Uterus (tissue), 4 donors: ENCODE measurements around the gene MUC13. TPM values are rescaled to one million over a fixed set of nuclear protein-coding genes. Genes with fewer than 3 reads are reported as not detected.
"Not testable (repeated sequence)": the region's sequence is repeated elsewhere in the genome, so short reads cannot be mapped to it uniquely, and the experiment has no call there.

Experiments
- DNase-seq, 2 donors: peaks; one replicate each; pipeline ENCODE4 v3.0.0-alpha.2; 2019 to 2020
- H3K27ac ChIP-seq, 2 donors: fragments of 200-600 bp; sonication (generic); 1 replicate in 1 of 2; 2 replicates in 1 of 2; pipeline ENCODE4 v1.5.1; 2016 to 2018
- H3K27me3 ChIP-seq, 2 donors: fragments of 200-600 bp; sonication (generic); one replicate each; pipeline ENCODE4 v1.5.1; 2018 to 2019; ENCODE audit warnings: control low read depth in 1 of 2
- H3K36me3 ChIP-seq, 2 donors: fragments of 200-600 bp; sonication (generic); one replicate each; pipeline ENCODE4 v1.5.1; 2019; ENCODE audit warnings: control low read depth in 1 of 2
- H3K4me1 ChIP-seq, 2 donors: fragments of 200-600 bp; sonication (generic); one replicate each; pipeline ENCODE4 v1.5.1; 2018 to 2019; ENCODE audit warnings: control low read depth in 1 of 2
- H3K4me3 ChIP-seq, 2 donors: fragments of 200-600 bp; sonication (generic); 1 replicate in 1 of 2; 2 replicates in 1 of 2; pipeline ENCODE4 v1.5.1; 2018 to 2019; ENCODE audit warnings: mild to moderate bottlenecking in 1 of 2
- H3K9me3 ChIP-seq, 2 donors: fragments of 200-600 bp; sonication (generic); one replicate each; pipeline ENCODE4 v1.5.1; 2019; ENCODE audit warnings: control low read depth in 1 of 2
- CTCF ChIP-seq, 4 experiments: fragments of 200-600 bp in 2 of 4; fragments of 450-650 bp in 2 of 4; sonication (generic) in 2 of 4; IDR thresholded peaks; one replicate each; pipeline ENCODE4 v1.5.1; 2016 to 2019; ENCODE audit warnings: antibody characterized with exemption in 4 of 4, mild to moderate bottlenecking in 2 of 4, moderate library complexity in 1 of 4
- POLR2A ChIP-seq, 2 donors: fragments of 450-650 bp; IDR thresholded peaks; one replicate each; pipeline ENCODE4 v1.6.1; 2016; ENCODE audit warnings: antibody characterized with exemption in 2 of 2, mild to moderate bottlenecking in 1 of 2, moderate library complexity in 1 of 2
- intact Hi-C: fragments of 100-400 bp; cut with DNase I; formaldehyde crosslinking; loops from one replicate; pipeline ENCODE4 v1.15.1; 2023; ENCODE audit warnings: low total_unique reads
- total RNA-seq, 4 donors: library from RNA; depleted of rRNA in 3 of 4; stranded (reverse); fragments of >200 nt in 3 of 4; gene quantifications; one replicate each; pipeline versions ENCODE4 v1.1.0 to v1.2.4, GENCODE V29; 2014 to 2023
- donor health status: DM: yes; HTN: yes; CAD: no.

The MUC13 gene
- total RNA-seq, 4 donors from 2014 or later, result 0.51 TPM; not detected in 3

GRCh38 chr3:124962403-124962940 is 27.9 kb upstream of the MUC13 start:
- TF ChIP-seq CTCF (IDR thresholded peaks at IDR 0.05) (no peak), POLR2A (IDR thresholded peaks at IDR 0.05) (no peak)
- intact Hi-C loops, result no loop called here

GRCh38 chr3:124960698-124961097 is 26.1 kb upstream of the MUC13 start:
- Histone ChIP-seq H3K4me1 (no peaks in the 10 kb centered on the region), H3K27me3 (no peaks in the 10 kb centered on the region), H3K9me3 (no peaks in the 10 kb centered on the region), H3K36me3 (no peaks in the 10 kb centered on the region), H3K27ac (no peak overlapping the region), H3K4me3 (no peak overlapping the region)
- no peak for DNase-seq
- intact Hi-C loops, result no loop called here
- TF ChIP-seq CTCF (IDR thresholded peaks at IDR 0.05) (no peak), POLR2A (IDR thresholded peaks at IDR 0.05) (no peak)

More at GRCh38 chr3:124962403-124962940, 27.9 kb upstream of the MUC13 start:
- no peak for DNase-seq
- H3K36me3 ChIP-seq, result no peaks in the 10 kb centered on the region
- H3K4me1 ChIP-seq, result no peaks in the 10 kb centered on the region
- no peaks in the 10 kb centered on the region for H3K9me3 ChIP-seq
- no peak overlapping the region for H3K27ac ChIP-seq
- H3K4me3 ChIP-seq, result no peak overlapping the region
- H3K27me3 ChIP-seq, result no peaks in the 10 kb centered on the region

GRCh38 chr3:124960105-124960504 is 25.6 kb upstream of the MUC13 start:
- H3K9me3 ChIP-seq, result no peaks in the 10 kb centered on the region
- no peak overlapping the region for H3K27ac ChIP-seq
- intact Hi-C loops, result no loop called here

GRCh38 chr3:124957951-124958350 is 23.4 kb upstream of the MUC13 start:
- intact Hi-C loops, H3K4me1 ChIP-seq, H3K36me3 ChIP-seq, H3K27me3 ChIP-seq, DNase-seq, H3K27ac ChIP-seq, H3K4me3 ChIP-seq, H3K9me3 ChIP-seq: not testable (repeated sequence)

More at GRCh38 chr3:124960105-124960504, 25.6 kb upstream of the MUC13 start:
- no peaks in the 10 kb centered on the region for H3K36me3 ChIP-seq
- no peak overlapping the region for H3K4me3 ChIP-seq
- TF ChIP-seq CTCF (IDR thresholded peaks at IDR 0.05) (no peak), POLR2A (IDR thresholded peaks at IDR 0.05) (no peak)
- no peaks in the 10 kb centered on the region for H3K4me1 ChIP-seq
- H3K27me3 ChIP-seq, result no peaks in the 10 kb centered on the region
- no peak for DNase-seq

- no peaks in the 10 kb centered on the region for H3K4me1 ChIP-seq
- intact Hi-C loops, result no loop called here
- H3K4me3 ChIP-seq, result no peak overlapping the region
- no peaks in the 10 kb centered on the region for H3K27me3 ChIP-seq
- TF ChIP-seq CTCF (IDR thresholded peaks at IDR 0.05) (no peak), POLR2A (IDR thresholded peaks at IDR 0.05) (no peak)
- no peak for DNase-seq
- H3K9me3 ChIP-seq, result no peaks in the 10 kb centered on the region
- H3K27ac ChIP-seq, result no peak overlapping the region
- H3K36me3 ChIP-seq, result no peaks in the 10 kb centered on the region
Measured at GRCh38 chr3:124952282-124952855, 17.8 kb upstream of the MUC13 start.
